PC-9 (cell line): ENCODE measurements around the gene GPHN. TPM values are rescaled to one million over a fixed set of nuclear protein-coding genes. Genes with fewer than 3 reads are reported as not detected.

Source experiments
- BruUV-seq: library from RNA; stranded (reverse); fragments of 400-500 nt; replicated peaks from 2 replicates; lab custom pipeline; 2021; lab: Mats Ljungman, UMichigan
- CTCF ChIA-PET: fragments of 300-600 bp; sonication (Branson Sonifier 250); formaldehyde crosslinking; loops from one replicate; lab custom pipeline; 2022; ENCODE audit warnings: antibody characterized with exemption; lab: Charles Lee
- POLR2A ChIA-PET: fragments of 300-600 bp; sonication (Branson Sonifier 250); formaldehyde crosslinking; loops from one replicate; lab custom pipeline; 2022; ENCODE audit warnings: antibody characterized with exemption; ENCODE audit not compliant: unreplicated experiment; lab: Charles Lee
- DNase-seq, 2 experiments: peaks; one replicate each; pipeline versions ENCODE4 v3.0.0 to v3.0.0-alpha.2; 2015 to 2022; ENCODE audit warnings: mixed read lengths in 1 of 2
- H2AFZ ChIP-seq: fragments of 200-600 bp; sonication (generic); 2 replicates; pipeline ENCODE4 v1.8.1; 2017; ENCODE audit warnings: antibody characterized with exemption
- H3F3A ChIP-seq: fragments of 200-600 bp; sonication (generic); 2 replicates; pipeline ENCODE4 v1.8.1; 2017; ENCODE audit warnings: antibody characterized with exemption, mild to moderate bottlenecking, low read depth; ENCODE audit not compliant: insufficient read depth
- H3K27ac ChIP-seq: fragments of 200-600 bp; sonication (generic); 2 replicates; pipeline ENCODE4 v1.6.1; 2016; ENCODE audit warnings: mixed run types
- H3K27me3 ChIP-seq: fragments of 200-600 bp; sonication (generic); 2 replicates; pipeline ENCODE4 v1.6.1; 2016; ENCODE audit warnings: low read depth, mixed run types; ENCODE audit not compliant: insufficient read depth
- H3K36me3 ChIP-seq: fragments of 200-600 bp; sonication (generic); 2 replicates; pipeline ENCODE4 v1.6.1; 2016; ENCODE audit warnings: low read depth, mixed run types
- H3K4me1 ChIP-seq: fragments of 200-600 bp; sonication (generic); replicated peaks from 2 replicates; pipeline ENCODE4 v1.6.1; 2016; ENCODE audit warnings: mixed run types; ENCODE audit not compliant: insufficient read depth
- H3K4me2 ChIP-seq: fragments of 200-600 bp; sonication (generic); 2 replicates; pipeline ENCODE4 v1.6.1; 2017; ENCODE audit warnings: mixed run types
- H3K4me3 ChIP-seq: fragments of 200-600 bp; sonication (generic); 2 replicates; pipeline ENCODE4 v1.6.1; 2016; ENCODE audit warnings: mixed run types
- H3K79me2 ChIP-seq: fragments of 200-600 bp; sonication (generic); 2 replicates; pipeline ENCODE4 v1.6.1; 2017; ENCODE audit warnings: low read depth, mixed run types
- H3K9me2 ChIP-seq: fragments of 200-600 bp; sonication (generic); 2 replicates; pipeline ENCODE4 v1.8.1; 2017; ENCODE audit warnings: mild to moderate bottlenecking; ENCODE audit not compliant: insufficient read depth
- H3K9me3 ChIP-seq: fragments of 200-600 bp; sonication (generic); 2 replicates; pipeline ENCODE4 v1.8.1; 2016; ENCODE audit warnings: low read depth; ENCODE audit not compliant: insufficient read depth
- H4K20me1 ChIP-seq: fragments of 200-600 bp; sonication (generic); 2 replicates; pipeline ENCODE4 v1.8.1; 2017; ENCODE audit not compliant: insufficient read depth
- EZH2 ChIP-seq: fragments of 200-600 bp; sonication (generic); IDR thresholded peaks from 2 replicates; pipeline ENCODE4 v1.8.0; 2017; ENCODE audit warnings: antibody characterized with exemption, low read depth
- intact Hi-C: fragments of 100-400 bp; cut with micrococcal nuclease; formaldehyde crosslinking; loops from one replicate; pipeline ENCODE4 v1.10.0; 2022; ENCODE audit not compliant: unreplicated experiment
- total RNA-seq: library from RNA; stranded (reverse); gene quantifications from 2 replicates; pipeline ENCODE4 v1.2.3, GENCODE V29; 2021
- TF ChIP-seq, protein P1 (sequence below): fragments of 200-600 bp; sonication (generic); conservative IDR thresholded peaks from 2 replicates; pipeline ENCODE4 v1.6.1; 2017; ENCODE audit warnings: mixed run types, antibody characterized with exemption, mild to moderate bottlenecking, moderate library complexity

GPHN gene
- total RNA-seq, 1 experiment from 2014 or later = 18.3 TPM

DNA sequence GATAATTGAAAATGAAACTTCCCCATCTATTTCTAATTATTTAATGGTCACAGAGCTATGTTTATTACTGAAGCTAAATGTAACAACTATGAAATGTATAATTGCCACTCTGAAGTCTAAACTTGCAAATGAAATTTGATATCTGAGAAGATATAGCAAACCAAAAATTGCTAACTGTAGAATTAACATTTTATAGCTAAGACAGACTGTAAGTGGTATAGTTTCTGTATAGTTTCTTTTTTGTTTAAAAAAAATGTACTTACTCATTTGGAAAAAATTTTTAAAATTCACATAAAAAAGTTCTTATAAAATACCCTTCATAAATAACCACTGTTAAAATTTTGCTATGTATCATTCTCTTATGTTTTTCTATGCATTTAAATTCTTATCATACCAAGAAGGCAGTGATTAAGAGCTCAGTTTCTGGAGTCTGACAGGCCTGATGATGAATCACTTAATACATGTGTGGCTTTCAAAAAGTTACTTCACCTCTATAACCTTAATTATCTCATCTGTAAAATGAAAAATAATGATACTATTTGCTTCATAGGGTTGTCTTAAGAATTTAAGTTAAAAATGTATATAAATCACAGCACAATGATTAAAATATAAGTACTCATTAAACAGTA lies 466.6 kb downstream of the GPHN start:
- H3K36me3 ChIP-seq = no peaks in the 10 kb centered on the region
- H3K4me3 ChIP-seq = no peak overlapping the region
- DNase-seq = peak in 1 of 2 experiments; percentile 67
- no peaks in the 10 kb centered on the region for H3K9me3 ChIP-seq
- H3F3A ChIP-seq = peaks cover 8% of the 10 kb centered on the region; the same call in 1 of the 2 replicates
- intact Hi-C loops = loop anchor here (5.0 kb wide), 1 partner anchor 42 kb away; no protein-coding TSS in a partner anchor
- CTCF ChIA-PET = no interaction called here
- POLR2A ChIA-PET = interaction anchor here (0.5 to 0.7 kb wide), 2 partner anchors 15 to 18 kb away, joined by 4 to 8 read pairs; no protein-coding TSS in a partner anchor
- TF ChIP-seq EZH2 = no peak
- TF ChIP-seq, protein P1, sequence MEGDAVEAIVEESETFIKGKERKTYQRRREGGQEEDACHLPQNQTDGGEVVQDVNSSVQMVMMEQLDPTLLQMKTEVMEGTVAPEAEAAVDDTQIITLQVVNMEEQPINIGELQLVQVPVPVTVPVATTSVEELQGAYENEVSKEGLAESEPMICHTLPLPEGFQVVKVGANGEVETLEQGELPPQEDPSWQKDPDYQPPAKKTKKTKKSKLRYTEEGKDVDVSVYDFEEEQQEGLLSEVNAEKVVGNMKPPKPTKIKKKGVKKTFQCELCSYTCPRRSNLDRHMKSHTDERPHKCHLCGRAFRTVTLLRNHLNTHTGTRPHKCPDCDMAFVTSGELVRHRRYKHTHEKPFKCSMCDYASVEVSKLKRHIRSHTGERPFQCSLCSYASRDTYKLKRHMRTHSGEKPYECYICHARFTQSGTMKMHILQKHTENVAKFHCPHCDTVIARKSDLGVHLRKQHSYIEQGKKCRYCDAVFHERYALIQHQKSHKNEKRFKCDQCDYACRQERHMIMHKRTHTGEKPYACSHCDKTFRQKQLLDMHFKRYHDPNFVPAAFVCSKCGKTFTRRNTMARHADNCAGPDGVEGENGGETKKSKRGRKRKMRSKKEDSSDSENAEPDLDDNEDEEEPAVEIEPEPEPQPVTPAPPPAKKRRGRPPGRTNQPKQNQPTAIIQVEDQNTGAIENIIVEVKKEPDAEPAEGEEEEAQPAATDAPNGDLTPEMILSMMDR = no peak
- H4K20me1 ChIP-seq = no peaks in the 10 kb centered on the region
- no peak overlapping the region for H2AFZ ChIP-seq
- no TSS peak for BruUV-seq
- 0 out of 2 replicates have a peak, but pooled peaks cover 4% of the 10 kb centered on the region for H3K4me1 ChIP-seq
- H3K27ac ChIP-seq = 0 out of 2 replicates have a peak overlapping the region, but pooled peaks have one; percentile 4
- H3K79me2 ChIP-seq = no peaks in the 10 kb centered on the region
- H3K27me3 ChIP-seq = no peaks in the 10 kb centered on the region
- H3K9me2 ChIP-seq = no peaks in the 10 kb centered on the region
- no peak overlapping the region for H3K4me2 ChIP-seq

DNA sequence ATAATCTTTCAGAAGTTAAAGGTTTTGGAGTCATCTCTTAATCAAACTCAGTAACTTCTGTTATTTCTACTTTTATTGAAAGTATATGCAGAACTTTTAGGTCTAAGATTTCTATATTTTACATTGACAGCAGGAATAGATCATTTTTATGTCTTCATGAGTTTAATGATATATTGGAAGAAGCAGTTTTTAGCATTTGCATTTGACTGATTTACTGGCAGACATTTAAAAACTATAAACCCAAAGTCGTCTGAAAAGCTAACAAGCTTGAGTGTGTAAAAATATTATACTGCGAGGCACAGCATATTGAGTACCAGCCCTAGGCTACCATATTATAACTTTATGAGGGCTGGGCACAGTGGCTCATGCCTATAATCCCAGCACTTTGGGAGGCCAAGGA lies 467.3 kb downstream of the GPHN start:
- Histone ChIP-seq H3K4me1 (0 out of 2 replicates have a peak, but pooled peaks cover 4% of the 10 kb centered on the region), H3F3A (peaks cover 8% of the 10 kb centered on the region; the same call in 1 of the 2 replicates), H3K9me2 (no peaks in the 10 kb centered on the region), H3K36me3 (no peaks in the 10 kb centered on the region), H4K20me1 (no peaks in the 10 kb centered on the region), H3K79me2 (no peaks in the 10 kb centered on the region), H3K4me3 (no peak overlapping the region), H3K27me3 (no peaks in the 10 kb centered on the region), H3K9me3 (no peaks in the 10 kb centered on the region), H2AFZ (no peak overlapping the region), H3K4me2 (no peak overlapping the region), H3K27ac (no peak overlapping the region)
- POLR2A ChIA-PET = no interaction called here
- no TSS peak for BruUV-seq
- intact Hi-C loops = no loop called here
- no peak for DNase-seq
- CTCF ChIA-PET = interaction anchor here (0.6 kb wide), 1 partner anchor 50 kb away, joined by 14 read pairs; no protein-coding TSS in a partner anchor
- TF ChIP-seq, protein P1 = no peak
- no peak for TF ChIP-seq EZH2

DNA sequence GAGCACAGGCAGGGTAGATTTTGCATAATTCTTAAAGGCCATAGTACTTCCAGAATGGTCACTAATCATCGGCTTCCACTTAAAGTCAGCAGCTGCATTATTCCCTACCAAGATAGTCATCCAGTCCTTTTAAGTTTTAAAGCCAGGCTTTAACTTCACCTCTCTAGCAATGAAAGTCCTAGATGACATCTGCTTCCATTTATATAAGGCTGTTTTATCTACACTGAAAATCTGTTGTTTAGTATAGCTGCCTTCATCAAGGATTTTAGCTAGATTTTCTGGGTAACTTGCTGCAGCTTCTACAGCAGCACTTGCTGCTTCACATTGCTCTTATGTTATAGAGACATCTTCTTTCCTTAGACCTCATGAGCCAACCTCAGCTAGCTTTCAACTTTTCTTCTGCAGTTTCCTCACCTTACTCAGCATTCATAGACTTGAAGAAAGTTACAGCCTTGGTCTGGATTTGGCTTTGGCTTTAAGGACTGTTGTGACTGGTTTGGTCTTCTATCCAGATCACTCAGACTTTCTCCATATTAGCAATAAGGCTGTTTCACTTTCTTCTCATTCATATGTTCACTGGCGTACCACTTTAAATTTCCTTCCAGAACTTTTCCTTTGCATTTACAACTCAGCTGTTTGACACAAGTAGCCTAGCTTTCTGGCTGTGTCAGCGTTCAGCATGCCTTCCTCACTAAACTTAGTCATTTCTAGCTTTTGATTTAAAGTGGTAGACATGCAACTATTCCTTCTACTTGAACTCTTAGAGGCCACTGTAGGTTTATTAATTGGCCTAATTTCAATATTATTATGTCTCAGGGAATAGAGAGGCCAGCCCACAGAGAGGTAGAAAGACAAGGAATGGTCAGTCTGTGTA lies 471.4 kb downstream of the GPHN start:
- Histone ChIP-seq H3F3A (peaks cover 2% of the 10 kb centered on the region; the same call in 1 of the 2 replicates), H3K4me3 (no peak overlapping the region), H3K9me2 (no peaks in the 10 kb centered on the region), H3K27ac (no peak overlapping the region), H3K4me2 (no peak overlapping the region), H3K27me3 (no peaks in the 10 kb centered on the region), H3K4me1 (0 out of 2 replicates have a peak, but pooled peaks cover 3% of the 10 kb centered on the region), H3K36me3 (no peaks in the 10 kb centered on the region; the same call in 1 of the 2 replicates), H2AFZ (no peak overlapping the region), H3K9me3 (no peaks in the 10 kb centered on the region), H4K20me1 (no peaks in the 10 kb centered on the region), H3K79me2 (no peaks in the 10 kb centered on the region)
- POLR2A ChIA-PET = interaction anchor here (0.6 kb wide), 1 partner anchor 23 kb away, joined by 15 read pairs; no protein-coding TSS in a partner anchor
- DNase-seq = no peak
- CTCF ChIA-PET = no interaction called here
- intact Hi-C loops = no loop called here
- TF ChIP-seq, protein P1 = no peak
- TF ChIP-seq EZH2 = no peak
- BruUV-seq = no TSS peak
